SK-N-MC (cell line): Measurements from ENCODE around the gene DZIP1L.

Experiments
- DNase-seq: peaks from one replicate; pipeline ENCODE4 v3.0.0-alpha.2; 2011; ENCODE audit warnings: low read depth, low spot score
- H3K27ac ChIP-seq: fragments of 200-600 bp; sonication (generic); 2 replicates; pipeline ENCODE4 v1.5.1; 2016; ENCODE audit warnings: mixed run types
- H3K36me3 ChIP-seq: fragments of 200-600 bp; sonication (generic); 2 replicates; pipeline ENCODE4 v1.6.1; 2017; ENCODE audit warnings: antibody characterized with exemption, low read length, mixed read lengths; ENCODE audit not compliant: insufficient read depth
- H3K4me3 ChIP-seq: fragments of 200-600 bp; sonication (generic); 2 replicates; pipeline ENCODE4 v1.5.1; 2016
- H3K9ac ChIP-seq: fragments of 200-600 bp; sonication (generic); 2 replicates; pipeline ENCODE4 v1.8.0; 2017; ENCODE audit warnings: mixed run types, mixed read lengths; ENCODE audit not compliant: insufficient read length
- H3K9me3 ChIP-seq: fragments of 200-600 bp; sonication (generic); 2 replicates; pipeline ENCODE4 v1.6.1; 2017; ENCODE audit warnings: low read depth, mild to moderate bottlenecking, antibody characterized with exemption, low read length, moderate library complexity, mixed read lengths
- EZH2 ChIP-seq: fragments of 200-600 bp; sonication (generic); IDR thresholded peaks from one replicate; pipeline ENCODE4 v1.6.1; 2017; ENCODE audit warnings: antibody characterized with exemption
- FOXP2 ChIP-seq: optimal IDR thresholded peaks from 2 replicates; pipeline ENCODE3; 2011; ENCODE audit warnings: mild to moderate bottlenecking, moderate library complexity; ENCODE audit not compliant: insufficient read depth; ENCODE audit errors: extremely low read length, control extremely low read depth
- POLR2AphosphoS5 ChIP-seq: IDR thresholded peaks from 2 replicates; pipeline ENCODE4 v1.6.1; 2012; ENCODE audit warnings: mild to moderate bottlenecking, low read depth, low read length, borderline replicate concordance

DZIP1L gene

DNA sequence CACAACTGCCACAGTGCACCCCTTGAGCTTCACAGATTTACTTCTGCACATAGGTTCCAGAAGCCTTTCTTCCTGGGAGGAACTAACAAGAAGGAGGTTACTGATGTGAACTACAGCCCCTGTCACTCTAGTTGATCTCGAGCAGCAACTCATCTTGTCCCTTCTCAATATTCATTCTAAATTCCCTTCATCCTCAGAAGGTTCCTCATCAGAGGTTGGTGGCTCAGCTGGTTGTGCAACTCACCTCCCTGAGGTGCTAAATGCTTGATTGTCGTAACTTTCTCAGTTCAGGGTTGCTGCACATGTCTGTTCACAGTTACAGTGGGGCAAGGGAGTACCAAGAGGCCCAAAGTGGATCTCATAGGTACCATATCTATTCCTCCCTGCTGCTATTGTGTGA, 22.5 kb upstream of the DZIP1L start:
- no peak for DNase-seq
- Histone ChIP-seq H3K36me3 (no peaks in the 10 kb centered on the region), H3K9ac (no peak overlapping the region), H3K27ac (no peak overlapping the region), H3K9me3 (no peaks in the 10 kb centered on the region), H3K4me3 (no peak overlapping the region)
- TF ChIP-seq FOXP2, result no peak
- no peak for TF ChIP-seq EZH2
- no peak for TF ChIP-seq POLR2AphosphoS5

DNA sequence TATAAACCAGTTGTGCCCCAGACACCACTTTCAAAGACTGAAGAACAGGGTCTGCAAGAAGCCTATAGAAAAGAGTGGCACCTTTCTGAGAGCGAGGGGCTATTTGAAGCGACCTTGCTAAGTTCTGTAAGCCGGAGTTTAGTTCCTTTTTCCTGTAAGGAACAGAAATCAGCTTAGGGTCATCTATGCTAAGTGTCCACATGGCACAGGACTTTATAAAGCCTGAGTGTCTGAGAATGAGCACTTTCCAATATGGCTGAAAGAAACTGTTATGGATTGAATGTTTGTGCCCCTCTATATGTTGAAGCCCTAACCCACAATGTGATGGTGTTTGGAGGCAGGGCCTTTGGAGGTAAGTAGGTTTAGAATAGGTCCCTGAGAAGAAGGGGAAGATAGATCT, 20.8 kb upstream of the DZIP1L start:
- Histone ChIP-seq H3K9me3 (no peaks in the 10 kb centered on the region), H3K4me3 (no peak overlapping the region), H3K27ac (no peak overlapping the region), H3K9ac (no peak overlapping the region), H3K36me3 (no peaks in the 10 kb centered on the region)
- DNase-seq, result no peak
- TF ChIP-seq EZH2, result no peak
- no peak for TF ChIP-seq POLR2AphosphoS5
- TF ChIP-seq FOXP2, result no peak

GRCh38 chr3:138135833-138136194, 20.4 kb upstream of the DZIP1L start:
- Histone ChIP-seq H3K9ac (no peak overlapping the region), H3K27ac (no peak overlapping the region), H3K9me3 (no peaks in the 10 kb centered on the region), H3K36me3 (no peaks in the 10 kb centered on the region), H3K4me3 (no peak overlapping the region)
- TF ChIP-seq EZH2 (no peak), FOXP2 (no peak), POLR2AphosphoS5 (no peak)
- DNase-seq, result no peak

DNA sequence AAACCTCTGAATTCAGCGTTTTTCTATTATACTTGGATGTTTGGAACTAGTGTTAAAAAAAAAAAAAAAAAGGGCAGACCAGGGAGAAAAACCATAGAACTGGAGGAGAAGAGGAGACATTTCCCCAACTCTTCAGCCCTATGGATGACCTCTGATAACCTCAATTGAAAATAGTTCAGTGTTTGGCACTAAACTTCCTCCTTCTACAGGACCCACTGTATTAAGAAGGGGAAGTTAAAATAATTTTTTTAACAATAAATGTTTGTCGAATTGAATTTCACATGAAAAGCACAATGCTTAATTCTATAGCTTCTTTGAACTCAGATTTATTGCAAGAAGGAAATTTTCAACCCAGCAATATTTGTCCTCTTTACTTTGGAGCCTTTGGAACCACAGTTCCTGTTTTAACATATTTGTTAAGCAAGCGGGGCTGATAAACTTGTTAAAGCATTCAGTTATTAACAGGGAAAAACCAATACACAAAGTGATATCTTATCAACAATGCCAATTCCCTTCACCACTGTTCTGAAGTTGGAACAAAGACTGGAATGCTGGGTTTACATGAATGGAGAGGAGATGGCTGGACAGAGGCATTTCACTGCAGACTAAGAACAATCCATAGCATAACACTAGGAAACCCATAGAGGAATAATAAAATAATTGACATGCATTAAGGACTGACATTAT, 19.9 kb upstream of the DZIP1L start:
- no peaks in the 10 kb centered on the region for H3K36me3 ChIP-seq
- H3K27ac ChIP-seq, result no peak overlapping the region
- H3K9ac ChIP-seq, result no peak overlapping the region
- TF ChIP-seq FOXP2 (no peak), EZH2 (no peak), POLR2AphosphoS5 (no peak)
- H3K9me3 ChIP-seq, result no peaks in the 10 kb centered on the region
- no peak for DNase-seq
- H3K4me3 ChIP-seq, result no peak overlapping the region

GRCh38 chr3:138132239-138132638, 16.8 kb upstream of the DZIP1L start, which contains the start of gene A4GNT:
Gene A4GNT, minus strand, starts transcription at chr3:138132390. Its CDS starts 1,134 bp downstream, at chr3:138131256.
- no peaks in the 10 kb centered on the region for H3K9me3 ChIP-seq
- TF ChIP-seq EZH2, result no peak
- TF ChIP-seq FOXP2, result no peak
- no peak for TF ChIP-seq POLR2AphosphoS5
- DNase-seq, result no peak
- no peak within 1 kb of the TSS for H3K4me3 ChIP-seq
- H3K36me3 ChIP-seq, result no peaks in the 10 kb centered on the region
- H3K9ac ChIP-seq, result no peak within 1 kb of the TSS
- no peak within 1 kb of the TSS for H3K27ac ChIP-seq

GRCh38 chr3:138127636-138128365, 12.4 kb upstream of the DZIP1L start:
- Histone ChIP-seq H3K9me3 (no peaks in the 10 kb centered on the region), H3K4me3 (no peak overlapping the region)

GRCh38 chr3:138125548-138126221, 10.3 kb upstream of the DZIP1L start:
- H3K4me3 ChIP-seq, result no peak overlapping the region
- TF ChIP-seq POLR2AphosphoS5, result no peak
- no peak for TF ChIP-seq EZH2
- TF ChIP-seq FOXP2, result no peak
- DNase-seq, result no peak
- no peaks in the 10 kb centered on the region for H3K36me3 ChIP-seq
- H3K27ac ChIP-seq, result no peak overlapping the region
- no peaks in the 10 kb centered on the region for H3K9me3 ChIP-seq
- H3K9ac ChIP-seq, result no peak overlapping the region

More at GRCh38 chr3:138127636-138128365, 12.4 kb upstream of the DZIP1L start:
- Histone ChIP-seq H3K27ac (no peak overlapping the region), H3K36me3 (no peaks in the 10 kb centered on the region), H3K9ac (no peak overlapping the region)
- TF ChIP-seq FOXP2 (no peak), EZH2 (no peak), POLR2AphosphoS5 (no peak)
- no peak for DNase-seq

- Histone ChIP-seq H3K36me3 (no peaks in the 10 kb centered on the region), H3K9ac (no peak overlapping the region), H3K9me3 (no peaks in the 10 kb centered on the region), H3K4me3 (no peak overlapping the region), H3K27ac (no peak overlapping the region)
- TF ChIP-seq FOXP2 (no peak), POLR2AphosphoS5 (no peak), EZH2 (no peak)
- DNase-seq, result no peak
Observed at GRCh38 chr3:138124706-138125355, 9.4 kb upstream of the DZIP1L start.
